Omental fat pad (tissue), 4 donors: Measurements from ENCODE around the gene HDAC11. TPM values are rescaled to one million over a fixed set of nuclear protein-coding genes. Genes with fewer than 3 reads are reported as not detected.
A peak's percentile ranks its signal among the peaks of the same experiment; 100 is the strongest.
"Not testable (repeated sequence)": the region's sequence is repeated elsewhere in the genome, so short reads cannot be mapped to it uniquely, and the experiment has no call there.

ENCODE experiments used
- ATAC-seq: fragments of 150-250 bp; one replicate; pipeline ENCODE4 v1.9.1; 2016; ENCODE audit warnings: mild to moderate bottlenecking, moderate library complexity; ENCODE audit not compliant: low FRiP score
- DNase-seq: peaks from one replicate; pipeline ENCODE4 v3.0.0-alpha.2; 2019; ENCODE audit warnings: low spot score
- CTCF ChIP-seq, 3 donors: fragments of 450-650 bp; IDR thresholded peaks; one replicate each; pipeline ENCODE4 v1.5.1; 2016 to 2017; ENCODE audit warnings: antibody characterized with exemption in 3 of 3, mild to moderate bottlenecking in 3 of 3, moderate library complexity in 2 of 3
- total RNA-seq, 4 donors: library from RNA; depleted of rRNA; stranded (reverse); fragments of >200 nt; gene quantifications; one replicate each; pipeline ENCODE4 v1.1.0, GENCODE V29; 2016

HDAC11 gene
- total RNA-seq, 4 donors from 2014 or later: 5.9 to 22.2 (median 9.3) TPM

GRCh38 chr3:13516760-13517135 lies 36.6 kb downstream of the HDAC11 start:
- ATAC-seq (no peak), DNase-seq (no peak)
- no peak for TF ChIP-seq CTCF (IDR thresholded peaks at IDR 0.05)

GRCh38 chr3:13517253-13517977 lies 37.3 kb downstream of the HDAC11 start:
- no peak for DNase-seq

DNA sequence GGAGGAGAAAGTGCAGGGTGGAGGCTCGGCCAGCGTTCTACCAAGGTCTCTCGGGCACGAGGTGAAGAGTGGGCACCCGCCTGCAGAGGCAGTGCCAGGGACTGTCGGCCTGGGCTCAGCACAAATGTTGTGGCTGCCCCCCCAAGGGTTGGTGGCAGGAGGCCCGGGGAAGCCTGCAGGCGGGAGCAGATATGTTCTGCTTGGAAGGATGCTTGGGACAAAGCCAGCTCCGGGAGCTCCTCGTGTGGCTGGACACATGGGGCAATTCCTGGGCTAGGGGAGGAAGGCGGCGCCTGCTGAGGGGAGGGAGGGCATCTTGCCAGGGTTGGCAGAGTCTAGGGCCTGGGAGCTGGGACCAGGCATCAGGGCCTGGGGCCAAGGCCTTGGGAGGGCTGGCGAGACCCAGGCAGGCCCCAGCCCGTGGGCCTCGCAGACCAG lies 38.4 kb downstream of the HDAC11 start:
- ATAC-seq (peak; percentile 45), DNase-seq (no peak)
- no peak for TF ChIP-seq CTCF (IDR thresholded peaks at IDR 0.05)

More at GRCh38 chr3:13517253-13517977, 37.3 kb downstream of the HDAC11 start:
- TF ChIP-seq CTCF (IDR thresholded peaks at IDR 0.05): no peak
- no peak for ATAC-seq

- TF ChIP-seq CTCF (IDR thresholded peaks at IDR 0.05): no peak
- no peak for ATAC-seq
These were observed 39.1 kb downstream of the HDAC11 start for GRCh38 chr3:13519006-13519791.

GRCh38 chr3:13520326-13520880 lies 40.3 kb downstream of the HDAC11 start:
- DNase-seq: no peak
- TF ChIP-seq CTCF (IDR thresholded peaks at IDR 0.05): no peak
- ATAC-seq: no peak

More at GRCh38 chr3:13519006-13519791, 39.1 kb downstream of the HDAC11 start:
- no peak for DNase-seq

- no peak for DNase-seq
- no peak for TF ChIP-seq CTCF (IDR thresholded peaks at IDR 0.05)
- ATAC-seq: no peak
These were observed 41.2 kb downstream of the HDAC11 start for GRCh38 chr3:13521309-13521708.

- not testable (repeated sequence) for ATAC-seq, DNase-seq
These were observed 41.6 kb downstream of the HDAC11 start for GRCh38 chr3:13521749-13522148.
